Trophoblast cell (in vitro differentiated cells and primary cell): Measurements from ENCODE around the gene TENM4.

ENCODE experiments used
- DNase-seq, 2 donors: peaks; one replicate each; pipeline ENCODE4 v3.0.0-alpha.2; 2016
- H2AFZ ChIP-seq: 2 replicates; pipeline ENCODE4 v1.6.1; 2013; ENCODE audit warnings: low read length, moderate library complexity, mild to moderate bottlenecking; ENCODE audit not compliant: insufficient read depth, poor library complexity
- H2AK5ac ChIP-seq: 2 replicates; pipeline ENCODE4 v1.6.1; 2013; ENCODE audit warnings: mild to moderate bottlenecking, low read length
- H2BK120ac ChIP-seq: 2 replicates; pipeline ENCODE4 v1.6.1; 2013; ENCODE audit warnings: low read length, mild to moderate bottlenecking, moderate library complexity; ENCODE audit not compliant: insufficient read depth, poor library complexity
- H2BK12ac ChIP-seq: 2 replicates; pipeline ENCODE4 v1.6.1; 2013; ENCODE audit warnings: mild to moderate bottlenecking, low read length, moderate library complexity
- H2BK5ac ChIP-seq: 2 replicates; pipeline ENCODE4 v1.6.1; 2013; ENCODE audit warnings: low read length, low read depth, moderate library complexity, mild to moderate bottlenecking; ENCODE audit not compliant: poor library complexity
- H3K14ac ChIP-seq: 2 replicates; pipeline ENCODE4 v1.6.1; 2013; ENCODE audit warnings: mild to moderate bottlenecking, low read length
- H3K18ac ChIP-seq: 2 replicates; pipeline ENCODE4 v1.6.1; 2013; ENCODE audit warnings: mild to moderate bottlenecking, low read length
- H3K23ac ChIP-seq: 2 replicates; pipeline ENCODE4 v1.6.1; 2013; ENCODE audit warnings: low read length
- H3K27ac ChIP-seq: 2 replicates; pipeline ENCODE4 v1.5.1; 2013; ENCODE audit warnings: low read depth, mild to moderate bottlenecking, inconsistent platforms, low read length, moderate library complexity
- H3K27me3 ChIP-seq: 2 replicates; pipeline ENCODE4 v1.6.1; 2013; ENCODE audit warnings: inconsistent platforms, mild to moderate bottlenecking, low read length, moderate library complexity; ENCODE audit not compliant: insufficient read depth
- H3K36me3 ChIP-seq, 2 experiments: 1 replicate in 1 of 2; 2 replicates in 1 of 2; pipeline ENCODE4 v1.6.1; 2013; ENCODE audit warnings: low read length in 2 of 2, mild to moderate bottlenecking in 2 of 2, moderate library complexity in 1 of 2; ENCODE audit not compliant: insufficient read depth in 2 of 2, control insufficient read depth in 1 of 2
- H3K4ac ChIP-seq: 2 replicates; pipeline ENCODE4 v1.6.1; 2013; ENCODE audit warnings: low read depth, mild to moderate bottlenecking, low read length, moderate library complexity
- H3K4me1 ChIP-seq, 2 experiments: 1 replicate in 1 of 2; 2 replicates in 1 of 2; pipeline ENCODE4 v1.6.1; 2013; ENCODE audit warnings: low read length in 2 of 2, mild to moderate bottlenecking in 2 of 2, moderate library complexity in 1 of 2; ENCODE audit not compliant: insufficient read depth in 2 of 2, control insufficient read depth in 1 of 2
- H3K4me2 ChIP-seq: 2 replicates; pipeline ENCODE4 v1.6.1; 2013; ENCODE audit warnings: inconsistent platforms, mild to moderate bottlenecking, low read length, moderate library complexity
- H3K4me3 ChIP-seq: 2 replicates; pipeline ENCODE4 v1.5.1; 2013; ENCODE audit warnings: mild to moderate bottlenecking, low read depth, low read length, inconsistent platforms
- H3K79me1 ChIP-seq: one replicate; pipeline ENCODE4 v1.6.1; 2013; ENCODE audit warnings: low read length
- H3K79me2 ChIP-seq: 2 replicates; pipeline ENCODE4 v1.6.1; 2013; ENCODE audit warnings: low read length, mild to moderate bottlenecking; ENCODE audit not compliant: control insufficient read depth, insufficient read depth, poor library complexity
- H3K9ac ChIP-seq: 2 replicates; pipeline ENCODE4 v1.6.1; 2013; ENCODE audit warnings: mild to moderate bottlenecking, low read length
- H3K9me3 ChIP-seq: 2 replicates; pipeline ENCODE4 v1.6.1; 2013; ENCODE audit warnings: low read depth, mild to moderate bottlenecking, control low read depth, inconsistent platforms, low read length; ENCODE audit not compliant: insufficient read depth
- H4K12ac ChIP-seq: 2 replicates; pipeline ENCODE4 v1.6.1; 2013; ENCODE audit warnings: low read depth, mild to moderate bottlenecking, low read length, moderate library complexity
- H4K8ac ChIP-seq: 2 replicates; pipeline ENCODE4 v1.6.1; 2013; ENCODE audit warnings: low read depth, mild to moderate bottlenecking, low read length, moderate library complexity
- H4K91ac ChIP-seq: one replicate; pipeline ENCODE4 v1.6.1; 2013; ENCODE audit warnings: low read depth, mild to moderate bottlenecking, low read length, moderate library complexity
- WGBS: extraction: QIAGEN DNeasy Blood & Tissue Kit; methylation state at CpG from one replicate; pipeline ENCODE4 v1.1.7; 2013; ENCODE audit warnings: missing lambda C conversion rate; ENCODE audit not compliant: insufficient read length, insufficient coverage; ENCODE audit errors: extremely low coverage; 5-methylcytosine and 5-hydroxymethylcytosine counted together

TENM4 gene

GRCh38 chr11:78807351-78807750, 633.5 kb downstream of the TENM4 start:
- Histone ChIP-seq H3K4me2 (no peak overlapping the region), H4K12ac (no peak overlapping the region), H3K9ac (no peak overlapping the region), H3K23ac (no peak overlapping the region), H2BK120ac (no peak overlapping the region), H3K9me3 (peaks cover 2% of the 10 kb centered on the region), H2AK5ac (no peak overlapping the region), H2BK5ac (no peak overlapping the region), H3K27me3 (no peaks in the 10 kb centered on the region), H3K36me3 (peaks cover 6 to 13% of the 10 kb centered on the region in 2 experiments), H3K18ac (no peak overlapping the region), H3K4me1 (peaks cover 17 to 19% of the 10 kb centered on the region in 2 experiments), H3K27ac (no peak overlapping the region), H2BK12ac (no peak overlapping the region), H3K4ac (no peak overlapping the region), H4K8ac (no peak overlapping the region), H3K14ac (no peak overlapping the region), H4K91ac (no peak overlapping the region), H3K79me2 (no peaks in the 10 kb centered on the region), H2AFZ (no peak overlapping the region), H3K79me1 (peaks cover 11% of the 10 kb centered on the region), H3K4me3 (no peak overlapping the region)
- WGBS = no CpG with 5 or more reads among the region's 2 CpGs
- DNase-seq = no peak

GRCh38 chr11:78806214-78807004, 634.4 kb downstream of the TENM4 start:
- Histone ChIP-seq H3K14ac (no peak overlapping the region), H2AFZ (no peak overlapping the region), H2AK5ac (no peak overlapping the region), H2BK12ac (no peak overlapping the region), H2BK5ac (no peak overlapping the region), H3K79me2 (peaks cover 2% of the 10 kb centered on the region), H3K4me2 (no peak overlapping the region), H4K8ac (no peak overlapping the region), H3K9ac (no peak overlapping the region), H3K27me3 (no peaks in the 10 kb centered on the region), H3K79me1 (peaks cover 11% of the 10 kb centered on the region), H3K27ac (peak overlapping the region; percentile 28), H3K23ac (no peak overlapping the region), H3K36me3 (peaks cover 2 to 8% of the 10 kb centered on the region in 2 experiments), H3K4me1 (peaks cover 16 to 26% of the 10 kb centered on the region in 2 experiments), H3K4ac (no peak overlapping the region), H2BK120ac (no peak overlapping the region), H3K9me3 (peaks cover 2% of the 10 kb centered on the region), H4K12ac (no peak overlapping the region), H3K4me3 (no peak overlapping the region), H4K91ac (no peak overlapping the region), H3K18ac (no peak overlapping the region)
- WGBS = no CpG with 5 or more reads among the region's 2 CpGs
- DNase-seq = peak; percentile 70 to 94

- H2AFZ ChIP-seq = no peak overlapping the region
- H3K79me2 ChIP-seq = peaks cover 2% of the 10 kb centered on the region
- peak overlapping the region; percentile 5 for H3K4me3 ChIP-seq
- no peak overlapping the region for H3K4ac ChIP-seq
- no peaks in the 10 kb centered on the region for H3K27me3 ChIP-seq
- H2AK5ac ChIP-seq = peak overlapping the region; percentile 99
- H3K14ac ChIP-seq = peak overlapping the region; percentile 81
- H4K91ac ChIP-seq = peak overlapping the region; percentile 95
- peak overlapping the region; percentile 21 for H4K8ac ChIP-seq
- H3K4me1 ChIP-seq = peaks cover 19 to 35% of the 10 kb centered on the region in 2 experiments
- H3K79me1 ChIP-seq = peaks cover 18% of the 10 kb centered on the region
- H3K36me3 ChIP-seq = peaks cover 2 to 12% of the 10 kb centered on the region in 2 experiments
- H2BK5ac ChIP-seq = peak overlapping the region; percentile 1
- H3K27ac ChIP-seq = no peak overlapping the region
- H2BK12ac ChIP-seq = peak overlapping the region; percentile 52
- no peak overlapping the region for H3K9ac ChIP-seq
- no CpG with 5 or more reads among the region's 9 CpGs for WGBS
- H4K12ac ChIP-seq = no peak overlapping the region
- H3K18ac ChIP-seq = peak overlapping the region; percentile 75
- peak overlapping the region; percentile 78 for H2BK120ac ChIP-seq
- H3K23ac ChIP-seq = no peak overlapping the region
- peak in 1 of 2 donors; percentile 30 for DNase-seq
- no peak overlapping the region for H3K4me2 ChIP-seq
- H3K9me3 ChIP-seq = peaks cover 2% of the 10 kb centered on the region
These were observed 635.8 kb downstream of the TENM4 start for GRCh38 chr11:78804991-78805390.

GRCh38 chr11:78803995-78804394, 636.8 kb downstream of the TENM4 start:
- H3K4me2 ChIP-seq = no peak overlapping the region
- H3K23ac ChIP-seq = no peak overlapping the region
- peaks cover 2% of the 10 kb centered on the region for H3K9me3 ChIP-seq
- no CpG with 5 or more reads among the region's 3 CpGs for WGBS
- no peak for DNase-seq
- H3K4me1 ChIP-seq = peaks cover 15 to 30% of the 10 kb centered on the region in 2 experiments
- no peak overlapping the region for H2AK5ac ChIP-seq
- H4K8ac ChIP-seq = no peak overlapping the region
- H3K79me2 ChIP-seq = peaks cover 2% of the 10 kb centered on the region
- no peak overlapping the region for H4K91ac ChIP-seq
- H3K79me1 ChIP-seq = peaks cover 17% of the 10 kb centered on the region
- H2BK120ac ChIP-seq = no peak overlapping the region
- peaks cover 2 to 9% of the 10 kb centered on the region in 2 experiments for H3K36me3 ChIP-seq
- no peak overlapping the region for H2BK12ac ChIP-seq
- no peak overlapping the region for H2AFZ ChIP-seq
- no peak overlapping the region for H3K9ac ChIP-seq
- H2BK5ac ChIP-seq = no peak overlapping the region
- no peak overlapping the region for H3K4me3 ChIP-seq
- H4K12ac ChIP-seq = no peak overlapping the region
- no peak overlapping the region for H3K4ac ChIP-seq
- H3K14ac ChIP-seq = no peak overlapping the region
- no peak overlapping the region for H3K18ac ChIP-seq
- no peaks in the 10 kb centered on the region for H3K27me3 ChIP-seq
- no peak overlapping the region for H3K27ac ChIP-seq
